OCI-M2 (cell line): ENCODE data around the gene ACD.

Experiments used
- DNase-seq: peaks from one replicate; lab custom pipeline; 2025; ENCODE audit not compliant: unreplicated experiment; lab: John Stamatoyannopoulos, UW

The ACD gene

DNA sequence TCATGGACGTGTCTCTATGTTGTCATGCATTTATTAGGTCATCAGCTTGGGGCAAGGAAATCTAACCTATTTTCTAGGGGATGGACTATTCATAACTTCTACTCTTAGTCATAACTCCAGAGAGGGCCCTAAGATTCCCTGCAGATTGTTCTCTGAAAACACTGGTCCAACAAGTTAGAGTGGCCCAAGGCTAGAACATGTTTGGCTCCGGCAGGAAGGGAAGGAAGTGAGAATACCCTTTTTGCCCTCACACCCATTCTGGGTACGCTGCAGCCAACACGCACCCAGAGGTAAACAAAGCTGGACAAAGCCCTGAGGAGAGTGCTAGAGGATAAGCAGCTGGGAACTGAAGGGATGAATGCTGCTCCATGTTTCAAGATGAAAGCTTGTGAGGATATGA, 16.5 kb upstream of the ACD start:
- DNase-seq: no peak

DNA sequence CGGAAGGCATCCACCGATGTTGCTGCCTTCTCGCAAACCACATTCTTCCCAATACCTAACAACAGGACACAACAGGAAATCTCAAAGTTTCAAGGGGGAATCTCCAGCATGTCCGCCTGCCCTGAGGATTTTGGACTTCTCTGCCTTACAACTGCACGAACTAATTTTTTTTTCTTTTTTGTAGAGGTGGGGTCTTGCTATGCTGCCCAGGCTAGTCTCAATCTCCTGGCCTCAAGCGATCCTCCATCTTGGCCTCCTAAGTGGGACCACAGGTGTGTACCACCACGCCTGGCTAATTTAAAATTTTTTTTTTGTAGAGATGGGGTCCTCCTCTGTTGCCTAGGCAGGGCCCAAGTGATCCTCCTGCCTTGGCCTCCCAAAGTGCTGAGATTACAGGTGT, 15.9 kb upstream of the ACD start:
- no peak for DNase-seq

DNA sequence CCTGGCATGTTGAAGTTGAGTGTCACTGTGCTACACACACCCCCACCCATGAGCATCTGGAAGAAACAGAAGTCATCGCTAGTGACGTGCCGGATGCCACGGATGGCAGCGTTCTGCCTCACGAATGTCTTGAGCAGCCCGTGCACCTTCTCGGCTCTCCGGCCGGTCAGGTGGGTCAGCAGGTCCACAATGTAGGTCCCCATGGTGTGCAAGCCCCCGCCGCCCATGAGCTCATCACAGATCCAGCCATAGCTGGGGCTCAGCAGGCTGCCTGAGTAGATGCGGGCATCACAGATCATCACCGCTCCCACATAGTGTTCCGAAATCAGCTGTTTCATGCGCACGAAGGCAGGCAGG, 15.5 kb upstream of the ACD start:
- DNase-seq: no peak

DNA sequence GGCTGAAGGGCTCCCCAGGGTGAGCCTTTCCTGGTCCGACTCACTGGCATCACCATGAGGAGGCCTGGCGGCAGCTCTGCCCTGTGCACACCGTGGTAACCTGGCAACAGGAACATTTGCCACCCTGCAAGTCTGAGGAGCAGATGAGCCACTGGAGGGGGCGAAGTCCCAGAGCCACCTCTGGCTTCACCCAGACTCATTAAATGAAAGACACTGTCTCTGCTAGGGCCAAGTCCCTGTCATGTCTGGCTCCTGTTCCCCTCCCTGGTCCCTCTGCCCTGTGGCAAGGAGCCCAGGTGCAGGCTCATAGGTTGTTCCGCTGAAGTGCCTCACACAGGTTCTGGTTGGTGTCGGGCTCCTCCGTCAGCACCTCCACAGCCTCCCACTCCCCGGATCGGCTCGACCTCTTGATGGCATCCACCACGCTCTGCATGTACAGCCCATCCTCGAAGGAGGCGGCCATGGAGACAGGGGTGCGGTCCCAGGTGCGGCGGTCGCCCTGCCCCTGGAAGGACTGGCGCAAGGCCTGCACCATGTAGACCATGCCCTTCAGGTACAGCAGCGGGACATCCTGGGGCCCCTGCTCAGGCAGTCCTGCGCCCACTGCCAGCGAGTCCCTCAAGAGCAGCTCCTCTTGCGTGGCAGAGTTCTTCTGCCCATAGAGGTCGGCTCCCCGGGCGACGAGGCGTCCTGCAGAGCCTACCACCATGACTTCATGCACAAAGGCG, 15.0 kb upstream of the ACD start:
- no peak for DNase-seq

DNA sequence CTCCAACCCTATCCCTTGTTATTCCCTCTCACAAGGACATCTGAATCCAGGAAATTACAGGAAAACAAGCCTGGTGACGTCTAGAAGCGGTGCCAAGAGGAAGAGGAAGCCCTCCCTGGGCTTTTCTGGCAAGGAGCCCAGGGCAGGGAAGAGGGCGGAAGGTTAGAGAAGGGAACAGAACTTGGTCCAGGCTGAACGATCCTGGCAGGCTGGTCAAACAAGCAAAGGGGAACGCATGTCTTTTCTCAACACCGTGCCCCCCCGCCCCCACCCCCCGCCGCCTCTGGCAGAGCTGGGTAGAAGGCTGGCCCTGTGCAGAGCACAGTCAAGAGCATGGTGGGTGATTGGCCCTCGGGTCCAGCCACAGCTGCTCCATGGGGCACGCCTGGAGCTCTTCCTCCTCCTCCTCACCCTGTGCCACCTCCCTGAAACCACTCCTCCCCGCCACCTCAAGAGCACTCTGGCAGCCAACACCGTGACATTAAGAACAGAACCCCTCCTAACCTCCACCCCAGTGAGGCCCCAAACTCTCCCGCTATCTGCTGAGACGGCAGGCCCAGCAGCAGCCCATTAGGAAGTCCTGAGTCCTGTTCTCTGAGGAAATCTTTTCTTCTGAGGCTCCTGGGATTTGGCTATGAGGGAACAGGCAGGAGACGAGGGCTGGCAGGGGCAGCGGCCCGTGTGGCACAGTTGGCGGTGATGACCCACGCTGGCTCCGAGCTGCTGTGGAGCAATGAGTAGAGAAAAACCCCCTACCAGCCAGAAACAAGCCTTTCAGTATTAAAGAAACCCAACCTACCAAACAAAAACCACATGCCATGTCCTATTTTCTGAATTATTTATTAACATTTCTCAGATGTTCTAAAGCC, 13.9 kb upstream of the ACD start:
- DNase-seq: no peak

DNA sequence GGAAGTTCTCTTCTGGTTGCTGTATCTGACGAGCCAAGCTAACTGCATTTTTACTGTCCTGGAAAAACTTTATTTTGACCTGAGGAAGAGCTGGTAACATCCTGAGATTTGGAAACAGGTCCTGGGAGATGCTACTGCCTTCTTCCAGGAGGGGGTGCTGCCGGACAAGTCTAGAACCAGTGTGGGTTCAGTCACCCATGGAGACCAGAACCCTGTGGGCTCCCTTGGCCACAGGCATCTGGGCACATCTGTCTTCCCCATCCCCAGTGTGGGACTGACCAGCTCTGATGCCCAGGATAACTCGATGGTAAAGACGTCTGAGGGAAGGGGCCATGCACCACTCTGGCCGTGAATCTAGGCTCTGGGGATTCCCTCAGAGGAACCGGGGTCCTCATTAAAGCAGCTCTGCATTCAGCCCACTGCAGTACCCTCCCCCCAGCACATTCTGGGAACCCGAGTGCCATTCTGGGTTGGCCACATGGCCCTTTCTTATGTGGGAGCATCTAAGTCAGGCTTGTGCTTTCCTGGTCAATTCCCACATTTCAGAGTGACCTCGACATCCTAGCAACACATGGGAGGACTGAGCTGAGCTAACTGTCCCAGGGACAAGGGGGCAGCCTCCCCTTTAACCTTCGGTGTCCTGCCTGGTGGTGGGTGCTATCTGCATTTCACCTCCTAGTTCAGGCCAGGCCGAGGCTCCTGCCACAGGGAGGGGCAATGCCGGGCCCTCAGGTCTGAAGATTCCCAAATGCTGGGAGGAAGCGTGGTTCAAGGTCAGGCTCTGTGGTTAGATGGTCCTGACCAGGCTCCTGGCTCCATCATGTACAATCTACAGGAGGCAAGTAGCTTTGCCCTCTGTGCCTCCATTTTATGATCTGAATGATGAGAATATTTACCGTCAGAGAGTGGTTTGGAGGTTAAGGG, 12.9 kb upstream of the ACD start:
- DNase-seq: no peak

DNA sequence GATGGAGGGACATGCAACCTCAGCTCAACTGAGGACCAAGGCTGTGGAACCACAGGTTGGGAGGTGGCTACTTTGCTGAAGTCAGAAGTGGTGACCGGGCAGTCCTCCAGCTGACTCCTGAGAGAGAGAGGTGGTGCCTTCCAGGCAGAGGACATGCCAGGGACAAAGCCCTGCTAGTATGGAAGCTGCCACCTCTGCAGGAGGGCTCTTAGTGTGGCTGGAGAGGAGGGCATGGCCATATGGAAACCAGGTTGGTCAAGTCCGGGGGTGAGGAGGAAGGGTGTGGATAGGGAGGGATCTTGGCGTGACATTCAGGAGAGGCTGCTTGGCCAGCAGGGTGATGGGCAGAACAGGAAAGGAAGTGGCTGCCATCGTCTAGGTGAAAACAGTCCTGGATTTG, 12.2 kb upstream of the ACD start:
- no peak for DNase-seq

DNA sequence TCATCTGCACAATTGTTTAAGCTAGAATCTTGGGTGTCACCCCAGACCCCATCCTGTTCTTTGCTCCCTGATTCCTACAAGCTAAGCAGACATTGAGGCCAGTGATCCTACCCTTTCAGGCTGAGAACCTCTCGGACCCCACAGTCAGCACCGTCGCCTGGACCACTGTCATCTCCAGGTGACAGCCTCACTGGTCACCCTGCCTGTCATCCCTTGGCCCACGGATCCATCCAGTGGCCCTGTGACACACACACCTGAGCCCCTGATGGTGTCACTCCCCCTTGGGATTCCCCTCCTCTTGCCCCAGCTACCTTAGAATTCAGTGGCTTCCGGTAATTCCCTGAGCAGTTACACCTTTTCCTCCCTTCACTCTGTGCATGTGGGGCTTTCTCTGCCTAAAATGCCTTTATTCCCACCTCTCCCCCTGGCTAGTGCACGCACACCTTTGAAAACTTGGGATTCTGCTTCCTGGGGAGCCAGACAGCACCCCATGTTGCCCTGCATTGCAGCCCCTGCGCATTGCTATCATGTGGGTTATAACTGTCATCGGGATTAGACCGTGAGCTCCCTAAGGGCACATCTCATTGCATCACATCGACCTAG, 9.5 kb upstream of the ACD start:
- DNase-seq: no peak

DNA sequence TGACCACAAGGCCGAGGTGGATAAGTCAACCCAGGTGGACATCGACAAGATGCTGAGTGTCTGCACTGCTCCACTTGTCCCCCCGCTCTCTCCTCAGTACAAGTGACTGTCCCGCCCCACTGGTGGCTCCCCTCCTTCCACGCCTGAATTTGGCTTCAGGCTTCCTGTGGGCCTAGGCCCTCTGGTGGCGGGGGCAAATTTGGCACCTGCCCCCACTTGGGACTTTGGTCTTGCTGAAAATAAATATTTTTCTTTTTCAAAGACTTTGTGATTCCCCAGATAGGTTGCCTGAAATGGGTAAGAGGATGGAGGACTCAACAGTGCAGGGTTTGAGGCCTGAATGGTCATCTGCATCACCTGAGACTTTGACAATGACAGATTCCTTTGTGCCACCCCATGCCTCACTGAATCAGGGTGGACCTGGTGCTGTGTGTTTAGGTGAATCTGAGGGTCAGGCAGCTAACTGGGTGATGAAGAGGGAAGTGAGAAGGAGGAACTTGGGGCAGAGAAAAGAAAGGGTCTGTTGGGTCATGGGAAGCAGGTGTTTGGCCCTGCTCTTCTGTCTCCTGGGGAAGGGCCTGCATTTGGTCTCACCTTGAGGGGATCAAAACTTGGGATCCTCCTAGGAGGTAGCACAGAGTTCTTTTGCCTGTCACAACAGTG, 8.6 kb upstream of the ACD start:
- no peak for DNase-seq

DNA sequence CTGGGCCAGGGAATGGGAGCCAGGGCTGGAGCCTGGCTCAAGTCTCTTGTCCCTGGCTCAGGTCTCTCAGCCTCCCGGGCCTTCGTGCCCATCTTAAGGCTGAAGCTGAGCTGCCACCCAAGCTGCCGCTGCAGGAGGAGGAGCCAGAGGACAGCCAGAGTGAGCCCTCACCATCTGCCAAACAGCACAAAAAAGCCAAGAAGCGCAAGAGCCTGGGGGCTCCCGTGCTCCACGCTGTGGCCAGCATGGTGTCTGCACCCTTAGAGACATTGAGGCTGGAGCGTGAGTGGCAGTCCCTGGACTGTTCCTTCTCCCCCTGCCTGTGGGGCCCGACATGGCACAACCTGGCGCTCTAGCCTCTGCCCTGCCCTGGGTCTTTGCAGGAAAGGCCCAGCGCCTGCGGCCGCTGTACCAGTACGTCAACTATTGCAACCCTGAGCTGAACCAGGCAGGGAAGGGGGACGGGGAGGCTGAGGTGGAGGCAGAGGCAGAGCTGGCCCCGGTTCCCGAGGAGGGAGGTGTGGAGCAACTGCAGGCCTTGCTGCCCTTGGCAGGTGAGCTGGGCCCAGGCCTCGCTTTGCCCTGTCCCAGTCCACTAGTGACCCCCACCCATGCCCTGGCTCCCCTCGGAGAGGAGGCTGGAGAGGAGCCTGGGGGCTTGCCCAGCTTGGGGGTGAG, 7.9 kb upstream of the ACD start:
- DNase-seq: no peak

DNA sequence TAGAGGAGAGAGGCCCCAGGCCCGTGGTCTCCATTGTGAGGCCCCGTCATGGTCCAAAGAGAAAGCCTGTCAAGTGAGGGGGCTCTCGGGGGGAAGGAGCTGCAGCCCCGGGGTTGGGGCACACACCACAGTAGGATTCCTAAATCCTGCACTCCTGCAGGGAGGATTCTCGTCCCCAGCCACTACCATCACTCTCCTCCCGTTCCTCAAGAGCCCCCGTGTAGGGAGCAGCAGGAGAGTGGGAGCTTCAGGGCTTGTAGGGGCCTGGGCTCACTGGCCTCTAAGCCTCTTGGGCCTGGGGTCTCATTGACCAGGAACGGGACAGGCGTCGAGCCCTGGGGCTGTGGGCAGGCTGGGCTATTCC, 7.4 kb upstream of the ACD start:
- DNase-seq: no peak

DNA sequence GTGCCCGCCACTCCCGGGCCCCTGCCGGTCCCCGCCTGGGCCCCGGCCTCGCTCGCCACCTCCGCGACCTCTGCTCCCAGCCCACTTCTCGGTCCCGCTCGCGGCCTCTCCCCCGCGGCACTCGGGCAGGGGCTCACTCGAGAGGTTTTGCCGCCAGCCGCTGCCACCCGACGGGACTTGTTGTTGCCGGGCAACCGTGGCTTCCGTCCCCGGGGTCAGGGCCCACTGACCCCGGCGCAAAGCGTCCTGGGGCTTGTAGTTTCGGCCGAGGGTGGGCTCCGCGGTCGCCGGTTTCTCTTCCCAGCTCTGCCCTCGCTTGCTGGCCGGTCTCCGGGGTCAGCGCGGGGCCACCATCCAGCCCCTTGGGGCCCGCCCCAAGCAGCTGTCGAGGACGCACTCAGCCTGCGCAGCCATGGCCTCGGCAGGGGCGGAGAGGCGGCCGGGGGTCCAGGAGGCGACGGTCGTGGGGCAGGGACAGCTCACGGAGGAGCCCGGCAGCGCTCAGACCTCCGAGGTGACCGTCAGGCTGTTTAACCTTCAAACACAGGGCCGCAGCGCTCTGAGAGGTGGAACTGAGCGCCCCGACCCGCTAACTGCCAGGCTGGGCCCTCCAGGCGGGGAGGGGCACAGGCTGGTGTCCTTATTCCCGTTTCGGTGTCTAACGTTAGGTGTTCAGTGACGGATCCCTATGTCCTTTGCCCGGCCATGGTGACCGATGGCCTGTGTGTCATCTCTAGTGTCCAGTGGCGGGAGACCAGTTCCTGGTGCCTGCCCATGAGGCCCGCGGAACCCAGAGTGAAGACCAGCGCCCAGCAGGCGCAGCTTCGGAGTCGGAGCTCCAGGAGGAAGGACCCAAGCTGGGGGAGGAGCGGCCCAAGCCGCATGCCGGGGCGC, 6.7 kb upstream of the ACD start, which contains the start of the genes C16orf86 and ENKD1:
Gene C16orf86 (plus strand): TSS at position 256 of the 894 bp plus-strand sequence. CDS start 157 bp downstream, at position 413.
Gene ENKD1 (minus strand): TSS at position 192 of the 894 bp plus-strand sequence. CDS start 308 bp downstream, outside the sequence.
- DNase-seq: no peak

DNA sequence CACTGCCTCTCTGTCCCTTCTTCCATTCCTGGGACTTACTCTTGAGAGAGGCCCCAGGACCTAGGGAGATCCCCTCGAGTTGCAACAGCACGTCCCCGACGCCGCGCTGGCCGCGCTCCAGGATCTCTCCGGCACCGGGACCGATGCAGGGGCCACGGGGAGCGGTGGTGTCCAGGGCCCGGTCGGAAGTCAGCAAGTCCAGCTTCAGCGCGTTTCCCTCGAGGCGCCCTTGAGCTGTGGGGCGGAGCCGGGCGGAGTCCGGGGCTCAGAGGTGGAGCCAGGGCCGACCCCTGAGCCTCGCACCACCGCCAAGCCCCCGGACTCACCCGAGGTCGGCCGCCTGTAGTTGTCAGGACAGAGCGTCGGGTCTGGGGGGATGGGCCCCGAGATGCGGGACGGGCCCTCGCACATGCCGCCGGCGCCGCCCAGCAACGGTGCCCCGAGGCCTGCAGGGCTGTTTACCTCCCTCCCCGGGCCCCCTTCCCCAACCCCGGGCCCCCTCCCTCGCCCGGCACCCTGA, 6.0 kb upstream of the ACD start:
- no peak for DNase-seq

DNA sequence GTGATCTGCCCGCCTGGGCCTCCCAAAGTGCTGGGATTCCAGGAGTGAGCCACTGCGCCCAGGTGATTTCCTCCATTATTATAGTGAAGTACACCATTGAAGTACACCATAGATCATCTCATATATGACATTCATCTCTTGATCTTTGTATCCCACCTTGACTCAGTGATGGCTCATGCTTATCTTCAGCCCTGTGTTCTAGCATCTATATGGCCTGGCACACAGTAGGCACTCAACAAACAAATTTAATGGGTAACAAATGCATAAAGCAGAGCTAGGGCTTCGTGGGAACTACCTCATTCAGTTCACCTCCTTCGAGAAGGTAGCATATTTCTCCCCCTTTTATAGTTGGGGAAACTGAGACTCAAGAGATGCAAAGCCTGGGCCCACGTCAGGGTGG, 5.5 kb upstream of the ACD start:
- DNase-seq: no peak

DNA sequence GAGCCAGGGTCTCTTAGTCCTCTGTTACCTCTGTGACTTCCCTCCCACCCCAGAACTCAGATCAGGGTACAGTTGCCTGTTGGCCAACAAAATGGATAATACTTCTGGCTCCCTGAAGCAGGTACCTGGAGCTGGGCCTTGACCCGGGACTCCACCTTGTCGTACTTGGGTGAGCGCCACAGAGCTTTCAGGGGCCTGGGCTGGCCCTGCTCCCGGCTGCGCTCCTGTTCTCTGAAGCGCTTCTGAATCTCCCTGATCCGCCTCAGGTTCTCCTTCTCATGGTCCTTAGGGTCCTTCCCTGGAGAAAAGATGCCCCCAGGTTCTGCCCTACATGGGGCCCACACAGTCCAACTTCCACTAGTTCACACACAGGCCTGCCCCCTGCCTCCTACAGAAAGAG, 4.8 kb upstream of the ACD start:
- DNase-seq: no peak

DNA sequence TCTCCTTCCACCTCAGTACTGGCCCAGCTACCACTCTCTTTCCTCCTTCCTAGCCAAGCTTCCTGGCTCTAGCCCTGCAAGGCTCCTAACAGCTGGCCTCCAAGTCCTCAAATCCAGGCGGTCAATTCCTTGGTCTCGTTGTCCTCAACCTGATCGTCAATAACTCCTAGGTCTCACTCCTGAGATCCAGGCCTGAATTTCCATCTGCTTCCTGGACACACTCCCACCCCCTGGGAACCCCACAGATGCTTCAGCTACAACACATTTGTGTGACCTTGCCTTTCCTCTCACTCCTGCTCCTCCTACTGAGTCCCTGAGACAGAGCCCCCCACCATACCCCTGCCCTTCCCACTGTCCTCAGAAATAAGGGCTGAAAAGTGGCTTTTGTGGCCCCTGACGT, 4.2 kb upstream of the ACD start:
- no peak for DNase-seq

DNA sequence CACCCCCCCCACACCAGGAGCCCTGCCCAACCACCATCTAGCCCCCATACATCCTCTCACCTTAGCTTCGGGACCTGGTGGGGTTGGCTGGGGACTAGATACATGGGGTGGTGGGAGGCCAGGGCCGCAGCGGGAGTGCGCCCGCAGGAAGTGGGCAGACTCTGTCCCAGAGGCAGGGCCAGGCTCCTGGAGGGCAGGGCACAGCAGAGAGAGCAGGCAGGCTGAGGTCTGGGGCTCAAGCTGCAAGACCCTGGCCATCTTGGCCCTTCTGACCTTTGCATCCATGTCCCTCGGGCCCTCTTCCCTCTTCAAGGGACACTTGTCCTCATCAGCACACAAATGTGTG, 3.8 kb upstream of the ACD start:
- no peak for DNase-seq

DNA sequence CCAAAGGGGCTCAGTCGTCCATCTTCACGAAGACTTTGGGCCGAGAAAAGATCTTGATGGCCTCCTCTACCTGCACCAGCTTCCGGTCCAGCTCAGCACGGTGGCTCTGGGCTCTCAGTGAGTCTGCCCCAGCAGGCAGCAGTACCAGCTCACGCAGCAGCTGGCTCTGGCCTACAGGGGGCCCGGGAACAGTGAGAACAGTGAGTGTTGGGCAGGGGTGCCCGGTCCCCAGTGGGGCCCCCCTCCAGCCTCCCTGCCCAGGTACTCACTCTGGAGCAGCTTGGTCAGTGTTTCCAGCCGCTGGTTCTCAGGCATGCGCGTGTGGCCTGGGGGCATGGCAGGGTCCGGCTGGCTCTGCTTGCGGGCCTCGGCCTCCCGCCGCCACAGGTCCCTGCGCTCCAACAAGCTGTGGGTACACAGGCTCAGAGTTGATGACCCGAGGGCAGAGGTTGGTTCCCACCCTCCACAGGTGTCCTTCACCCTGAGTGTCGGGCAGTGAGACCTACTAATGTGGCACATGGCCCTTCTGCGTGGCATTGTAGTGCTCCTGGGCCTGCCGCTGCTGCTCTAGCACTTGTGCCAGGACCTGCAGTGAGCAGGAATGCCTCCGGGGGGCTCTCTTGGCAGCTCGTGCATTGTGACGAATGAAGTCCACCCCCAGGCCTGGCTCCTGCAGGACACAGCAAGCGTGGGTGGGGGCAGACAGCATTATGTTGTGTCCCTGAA, 3.3 kb upstream of the ACD start:
- no peak for DNase-seq
